Measurements from ENCODE around the gene PNLIP.
A peak's percentile ranks its signal among the peaks of the same experiment; 100 is the strongest.

PNLIP gene

DNA sequence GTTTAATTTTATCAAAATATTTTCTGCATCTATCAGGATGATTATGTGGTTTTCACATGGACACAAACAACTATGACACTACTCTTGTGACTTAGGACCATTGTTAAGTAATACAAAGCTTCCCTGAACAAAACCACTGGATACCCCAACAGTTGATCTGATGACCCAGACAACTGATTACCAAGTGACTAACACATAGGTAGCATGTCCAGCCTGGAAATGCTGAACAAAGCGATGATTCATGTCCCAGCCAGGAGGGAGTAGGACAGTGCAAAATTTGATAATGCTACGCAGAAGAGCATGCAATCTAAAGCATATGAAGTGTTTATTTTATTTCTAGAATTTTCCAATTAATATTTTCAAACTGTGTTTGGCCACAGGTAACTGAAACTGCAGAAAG, 8.9 kb upstream of the PNLIP start:
- DNase-seq, result no peak
- Histone ChIP-seq H3K4me3 (ENCODE audit: low read depth, low read length) (no peak overlapping the region), H3K27me3 (ENCODE audit: insufficient read depth, low read length) (no peaks in the 10 kb centered on the region), H4K91ac (ENCODE audit: low read depth, low read length) (no peak overlapping the region), H3K79me2 (ENCODE audit: control insufficient read depth, insufficient read depth, low read length, poor library complexity) (no peaks in the 10 kb centered on the region), H3K4me1 (ENCODE audit: control insufficient read depth in 1 of 2, insufficient read depth in 2 of 2, low read length in 2 of 2) (no peaks in the 10 kb centered on the region), H3K18ac (ENCODE audit: low read length) (no peak overlapping the region), H2BK5ac (ENCODE audit: low read depth, low read length, poor library complexity) (no peak overlapping the region), H3K27ac (ENCODE audit: low read depth, low read length) (no peak overlapping the region), H3K4me2 (ENCODE audit: low read length) (no peak overlapping the region), H3K79me1 (ENCODE audit: low read length) (no peaks in the 10 kb centered on the region), H3K36me3 (ENCODE audit: control insufficient read depth in 1 of 2, insufficient read depth in 2 of 2, low read length in 2 of 2) (no peaks in the 10 kb centered on the region), H2AFZ (ENCODE audit: insufficient read depth, low read length, poor library complexity) (no peak overlapping the region), H3K4ac (ENCODE audit: low read depth, low read length) (no peak overlapping the region), H3K14ac (ENCODE audit: low read length) (no peak overlapping the region), H3K9ac (ENCODE audit: low read length) (no peak overlapping the region), H2AK5ac (ENCODE audit: low read length) (no peak overlapping the region), H3K23ac (ENCODE audit: low read length) (no peak overlapping the region), H4K12ac (ENCODE audit: low read depth, low read length) (no peak overlapping the region), H2BK120ac (ENCODE audit: insufficient read depth, low read length, poor library complexity) (no peak overlapping the region), H2BK12ac (ENCODE audit: low read length) (no peak overlapping the region), H4K8ac (ENCODE audit: low read depth, low read length) (no peak overlapping the region), H3K9me3 (ENCODE audit: insufficient read depth, low read depth, low read length) (no peaks in the 10 kb centered on the region)
- no CpG with 5 or more reads among the region's 2 CpGs for WGBS (ENCODE audit: extremely low coverage, insufficient coverage, insufficient read length)

- H2BK5ac ChIP-seq (ENCODE audit: low read depth, low read length, poor library complexity), result no peak overlapping the region
- H3K14ac ChIP-seq (ENCODE audit: low read length), result no peak overlapping the region
- no peak overlapping the region for H3K4ac ChIP-seq (ENCODE audit: low read depth, low read length)
- no peak overlapping the region for H3K9ac ChIP-seq (ENCODE audit: low read length)
- DNase-seq, result peak; percentile 63 to 67
- no peak overlapping the region for H3K18ac ChIP-seq (ENCODE audit: low read length)
- no peaks in the 10 kb centered on the region for H3K79me1 ChIP-seq (ENCODE audit: low read length)
- no peak overlapping the region for H2BK120ac ChIP-seq (ENCODE audit: insufficient read depth, low read length, poor library complexity)
- no peak overlapping the region for H4K8ac ChIP-seq (ENCODE audit: low read depth, low read length)
- H2AK5ac ChIP-seq (ENCODE audit: low read length), result no peak overlapping the region
- H3K79me2 ChIP-seq (ENCODE audit: control insufficient read depth, insufficient read depth, low read length, poor library complexity), result no peaks in the 10 kb centered on the region
- H3K27ac ChIP-seq (ENCODE audit: low read depth, low read length), result no peak overlapping the region
- H2AFZ ChIP-seq (ENCODE audit: insufficient read depth, low read length, poor library complexity), result no peak overlapping the region
- no peak overlapping the region for H3K4me2 ChIP-seq (ENCODE audit: low read length)
- H4K91ac ChIP-seq (ENCODE audit: low read depth, low read length), result no peak overlapping the region
- H3K4me1 ChIP-seq (ENCODE audit: control insufficient read depth in 1 of 2, insufficient read depth in 2 of 2, low read length in 2 of 2), result no peaks in the 10 kb centered on the region
- H3K4me3 ChIP-seq (ENCODE audit: low read depth, low read length), result no peak overlapping the region
- H4K12ac ChIP-seq (ENCODE audit: low read depth, low read length), result no peak overlapping the region
- H2BK12ac ChIP-seq (ENCODE audit: low read length), result no peak overlapping the region
- H3K23ac ChIP-seq (ENCODE audit: low read length), result no peak overlapping the region
- H3K36me3 ChIP-seq (ENCODE audit: control insufficient read depth in 1 of 2, insufficient read depth in 2 of 2, low read length in 2 of 2), result peaks cover 0 to under 1% of the 10 kb centered on the region in 2 experiments
- H3K27me3 ChIP-seq (ENCODE audit: insufficient read depth, low read length), result no peaks in the 10 kb centered on the region
- no peaks in the 10 kb centered on the region for H3K9me3 ChIP-seq (ENCODE audit: insufficient read depth, low read depth, low read length)
Measured at GRCh38 chr10:116538456-116538855, 7.3 kb upstream of the PNLIP start.

- H3K4me2 ChIP-seq (ENCODE audit: low read length), result no peak overlapping the region
- no peak overlapping the region for H2AK5ac ChIP-seq (ENCODE audit: low read length)
- no peak overlapping the region for H3K9ac ChIP-seq (ENCODE audit: low read length)
- H3K36me3 ChIP-seq (ENCODE audit: control insufficient read depth in 1 of 2, insufficient read depth in 2 of 2, low read length in 2 of 2), result peaks cover 0 to 1% of the 10 kb centered on the region in 2 experiments
- no peaks in the 10 kb centered on the region for H3K9me3 ChIP-seq (ENCODE audit: insufficient read depth, low read depth, low read length)
- no peak overlapping the region for H3K23ac ChIP-seq (ENCODE audit: low read length)
- H2BK120ac ChIP-seq (ENCODE audit: insufficient read depth, low read length, poor library complexity), result no peak overlapping the region
- no peak overlapping the region for H4K91ac ChIP-seq (ENCODE audit: low read depth, low read length)
- DNase-seq, result no peak
- H3K4me3 ChIP-seq (ENCODE audit: low read depth, low read length), result no peak overlapping the region
- H2AFZ ChIP-seq (ENCODE audit: insufficient read depth, low read length, poor library complexity), result no peak overlapping the region
- H2BK12ac ChIP-seq (ENCODE audit: low read length), result no peak overlapping the region
- no peaks in the 10 kb centered on the region for H3K27me3 ChIP-seq (ENCODE audit: insufficient read depth, low read length)
- no peak overlapping the region for H3K14ac ChIP-seq (ENCODE audit: low read length)
- no peak overlapping the region for H3K18ac ChIP-seq (ENCODE audit: low read length)
- H3K79me1 ChIP-seq (ENCODE audit: low read length), result no peaks in the 10 kb centered on the region
- no peak overlapping the region for H3K4ac ChIP-seq (ENCODE audit: low read depth, low read length)
- H3K4me1 ChIP-seq (ENCODE audit: control insufficient read depth in 1 of 2, insufficient read depth in 2 of 2, low read length in 2 of 2), result no peaks in the 10 kb centered on the region
- H3K79me2 ChIP-seq (ENCODE audit: control insufficient read depth, insufficient read depth, low read length, poor library complexity), result no peaks in the 10 kb centered on the region
- no peak overlapping the region for H2BK5ac ChIP-seq (ENCODE audit: low read depth, low read length, poor library complexity)
- no peak overlapping the region for H4K12ac ChIP-seq (ENCODE audit: low read depth, low read length)
- H4K8ac ChIP-seq (ENCODE audit: low read depth, low read length), result no peak overlapping the region
- H3K27ac ChIP-seq (ENCODE audit: low read depth, low read length), result no peak overlapping the region
Measured at GRCh38 chr10:116538992-116539391, 6.7 kb upstream of the PNLIP start.

GRCh38 chr10:116540814-116541213, 4.9 kb upstream of the PNLIP start:
- no peak overlapping the region for H2AFZ ChIP-seq (ENCODE audit: insufficient read depth, low read length, poor library complexity)
- H3K79me2 ChIP-seq (ENCODE audit: control insufficient read depth, insufficient read depth, low read length, poor library complexity), result no peaks in the 10 kb centered on the region
- no peaks in the 10 kb centered on the region for H3K79me1 ChIP-seq (ENCODE audit: low read length)
- no peak overlapping the region for H2BK5ac ChIP-seq (ENCODE audit: low read depth, low read length, poor library complexity)
- H2BK120ac ChIP-seq (ENCODE audit: insufficient read depth, low read length, poor library complexity), result no peak overlapping the region
- WGBS (ENCODE audit: extremely low coverage, insufficient coverage, insufficient read length), result no CpG with 5 or more reads among the region's 2 CpGs
- H4K8ac ChIP-seq (ENCODE audit: low read depth, low read length), result no peak overlapping the region
- H3K18ac ChIP-seq (ENCODE audit: low read length), result no peak overlapping the region
- H2BK12ac ChIP-seq (ENCODE audit: low read length), result no peak overlapping the region
- no peaks in the 10 kb centered on the region for H3K4me1 ChIP-seq (ENCODE audit: control insufficient read depth in 1 of 2, insufficient read depth in 2 of 2, low read length in 2 of 2)
- no peaks in the 10 kb centered on the region for H3K27me3 ChIP-seq (ENCODE audit: insufficient read depth, low read length)
- H3K9ac ChIP-seq (ENCODE audit: low read length), result no peak overlapping the region
- H3K9me3 ChIP-seq (ENCODE audit: insufficient read depth, low read depth, low read length), result no peaks in the 10 kb centered on the region
- H4K91ac ChIP-seq (ENCODE audit: low read depth, low read length), result no peak overlapping the region
- no peak overlapping the region for H3K14ac ChIP-seq (ENCODE audit: low read length)
- no peak overlapping the region for H3K27ac ChIP-seq (ENCODE audit: low read depth, low read length)
- no peak overlapping the region for H3K4me2 ChIP-seq (ENCODE audit: low read length)
- H3K4me3 ChIP-seq (ENCODE audit: low read depth, low read length), result no peak overlapping the region
- DNase-seq, result no peak
- no peak overlapping the region for H2AK5ac ChIP-seq (ENCODE audit: low read length)
- H3K4ac ChIP-seq (ENCODE audit: low read depth, low read length), result no peak overlapping the region
- peaks cover 0 to 1% of the 10 kb centered on the region in 2 experiments for H3K36me3 ChIP-seq (ENCODE audit: control insufficient read depth in 1 of 2, insufficient read depth in 2 of 2, low read length in 2 of 2)
- H4K12ac ChIP-seq (ENCODE audit: low read depth, low read length), result no peak overlapping the region
- H3K23ac ChIP-seq (ENCODE audit: low read length), result no peak overlapping the region

Measured in trophoblast cell (in vitro differentiated cells and primary cell).